Breast epithelium (tissue), 3 donors: Measurements from ENCODE around the gene CTTN.

Experiments
- POLR2A ChIP-seq: fragments of 450-650 bp; IDR thresholded peaks from one replicate; pipeline ENCODE4 v1.6.1; 2016; ENCODE audit warnings: antibody characterized with exemption, mild to moderate bottlenecking, moderate library complexity
- POLR2AphosphoS5 ChIP-seq, 3 donors: sonication (generic); formaldehyde crosslinking; IDR thresholded peaks; one replicate each; pipeline ENCODE4 v1.6.1; 2017; ENCODE audit warnings: antibody characterized with exemption in 3 of 3
- TF ChIP-seq, protein P1 (sequence below), 3 donors: fragments of 450-650 bp; IDR thresholded peaks; one replicate each; pipeline ENCODE4 v1.5.1; 2016 to 2017; ENCODE audit warnings: antibody characterized with exemption in 3 of 3, mild to moderate bottlenecking in 3 of 3, moderate library complexity in 3 of 3

DNA sequence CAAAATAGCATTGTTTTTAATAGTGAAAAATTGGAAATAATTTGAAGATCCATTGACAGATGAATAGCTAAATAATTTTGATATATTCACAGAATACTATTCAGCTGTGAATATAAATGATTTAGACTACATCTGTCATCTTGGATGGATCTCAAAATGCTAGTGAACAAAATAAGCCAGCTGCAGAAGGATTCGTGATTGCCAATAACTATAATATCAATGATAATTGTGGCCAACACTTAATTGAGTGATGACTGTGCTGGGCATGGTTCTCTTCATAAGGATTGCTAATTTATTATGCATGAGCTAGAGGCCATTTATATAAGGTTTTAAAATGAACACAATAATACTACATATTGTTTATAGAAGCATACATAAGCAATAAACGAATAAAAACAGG lies 60.4 kb downstream of the CTTN start:
- TF ChIP-seq POLR2AphosphoS5 (IDR thresholded peaks at IDR 0.05), result no peak
- TF ChIP-seq, protein P1, sequence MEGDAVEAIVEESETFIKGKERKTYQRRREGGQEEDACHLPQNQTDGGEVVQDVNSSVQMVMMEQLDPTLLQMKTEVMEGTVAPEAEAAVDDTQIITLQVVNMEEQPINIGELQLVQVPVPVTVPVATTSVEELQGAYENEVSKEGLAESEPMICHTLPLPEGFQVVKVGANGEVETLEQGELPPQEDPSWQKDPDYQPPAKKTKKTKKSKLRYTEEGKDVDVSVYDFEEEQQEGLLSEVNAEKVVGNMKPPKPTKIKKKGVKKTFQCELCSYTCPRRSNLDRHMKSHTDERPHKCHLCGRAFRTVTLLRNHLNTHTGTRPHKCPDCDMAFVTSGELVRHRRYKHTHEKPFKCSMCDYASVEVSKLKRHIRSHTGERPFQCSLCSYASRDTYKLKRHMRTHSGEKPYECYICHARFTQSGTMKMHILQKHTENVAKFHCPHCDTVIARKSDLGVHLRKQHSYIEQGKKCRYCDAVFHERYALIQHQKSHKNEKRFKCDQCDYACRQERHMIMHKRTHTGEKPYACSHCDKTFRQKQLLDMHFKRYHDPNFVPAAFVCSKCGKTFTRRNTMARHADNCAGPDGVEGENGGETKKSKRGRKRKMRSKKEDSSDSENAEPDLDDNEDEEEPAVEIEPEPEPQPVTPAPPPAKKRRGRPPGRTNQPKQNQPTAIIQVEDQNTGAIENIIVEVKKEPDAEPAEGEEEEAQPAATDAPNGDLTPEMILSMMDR (IDR thresholded peaks at IDR 0.05), result no peak
- TF ChIP-seq POLR2A, result no peak
